ENCODE measurements around the gene ZNF710.

Gene ZNF710

DNA sequence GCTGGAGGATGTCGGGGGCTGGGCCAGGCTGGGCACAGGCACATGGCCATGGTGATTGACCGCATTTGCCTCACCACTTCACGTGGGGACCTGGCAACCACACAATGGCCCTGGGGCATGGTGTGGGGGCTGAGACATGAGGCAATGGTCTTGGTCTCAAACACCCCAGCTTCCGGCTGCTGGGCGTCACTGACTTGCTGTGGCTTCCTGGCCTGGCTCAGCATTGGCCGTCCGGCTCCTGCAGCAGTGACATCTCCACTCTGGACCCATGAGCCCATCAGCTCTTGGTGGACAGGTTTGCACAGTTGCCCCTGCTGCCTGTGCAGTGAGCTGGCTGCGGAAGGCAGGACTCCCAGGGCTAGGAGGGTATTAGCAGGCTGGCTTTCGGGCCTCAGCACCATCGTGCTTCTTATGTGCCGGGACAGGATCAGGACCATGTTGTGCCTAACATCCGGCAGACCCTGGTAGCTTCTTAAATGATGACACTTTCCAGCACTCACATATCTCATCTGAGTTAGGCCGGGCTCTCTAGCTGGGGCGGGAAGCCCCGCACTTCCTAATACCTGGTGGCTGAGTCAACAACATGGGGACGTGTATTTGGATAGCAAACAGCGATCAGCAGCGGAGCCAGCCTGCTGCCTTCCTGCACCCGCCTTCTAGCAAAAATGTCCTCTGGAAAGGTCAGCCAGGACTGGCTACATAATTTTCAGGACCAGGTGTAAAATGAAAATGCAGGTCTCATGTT is 34.1 kb downstream of the ZNF710 start:
- no peak overlapping the region for H3K4me3 ChIP-seq (ENCODE audit: low read depth, low read length)
- TF ChIP-seq CTCF (conservative IDR thresholded peaks at IDR 0.05; ENCODE audit: low read depth, low read length) = no peak
- DNase-seq (ENCODE audit: low read depth) = peak; percentile 70

GRCh38 chr15:90035840-90036230 is 34.7 kb downstream of the ZNF710 start:
- no peak for DNase-seq (ENCODE audit: low read depth)
- TF ChIP-seq CTCF (conservative IDR thresholded peaks at IDR 0.05; ENCODE audit: low read depth, low read length) = no peak
- no peak overlapping the region for H3K4me3 ChIP-seq (ENCODE audit: low read depth, low read length)

GRCh38 chr15:90036343-90036742 is 35.2 kb downstream of the ZNF710 start:
- no peak for TF ChIP-seq CTCF (conservative IDR thresholded peaks at IDR 0.05; ENCODE audit: low read depth, low read length)
- DNase-seq (ENCODE audit: low read depth) = no peak
- H3K4me3 ChIP-seq (ENCODE audit: low read depth, low read length) = no peak overlapping the region

DNA sequence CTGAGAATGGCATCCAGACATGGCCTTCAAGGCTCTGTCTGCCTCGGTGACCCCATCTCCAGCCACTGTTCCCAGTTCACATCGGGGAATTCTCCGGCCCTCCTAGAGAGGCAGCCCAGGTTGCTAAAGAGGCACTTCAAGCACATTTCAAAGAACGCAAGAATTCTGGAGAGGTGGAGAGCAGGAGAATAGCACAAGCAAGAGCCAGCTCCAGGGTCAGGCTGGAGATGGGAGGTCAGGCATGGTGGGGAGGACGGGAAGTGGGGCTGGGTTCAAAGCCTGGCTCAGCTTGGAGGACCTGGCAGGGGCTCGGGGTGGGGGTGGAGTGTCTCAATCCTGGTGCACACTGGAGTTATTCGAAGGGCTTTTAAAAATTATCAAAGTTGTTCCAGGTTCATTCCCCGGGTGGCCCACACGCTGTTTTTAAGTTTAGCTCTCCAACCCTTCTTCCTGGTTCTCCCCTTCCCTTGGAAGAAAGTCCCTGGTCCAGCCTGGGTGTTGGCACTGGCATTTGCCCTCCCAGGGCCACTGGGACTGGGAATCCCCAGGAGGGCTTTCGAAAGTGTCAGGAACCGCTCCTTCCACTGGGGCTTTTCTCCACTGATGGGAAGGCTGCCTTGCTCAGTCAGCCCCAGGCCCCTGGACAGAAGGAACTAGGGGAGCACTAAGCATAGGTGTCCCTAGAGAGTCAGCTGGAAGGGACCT is 35.8 kb downstream of the ZNF710 start:
- no peak overlapping the region for H3K4me3 ChIP-seq (ENCODE audit: low read depth, low read length)
- DNase-seq (ENCODE audit: low read depth) = peak; percentile 31
- TF ChIP-seq CTCF (conservative IDR thresholded peaks at IDR 0.05; ENCODE audit: low read depth, low read length) = no peak

GRCh38 chr15:90037511-90037860 is 36.4 kb downstream of the ZNF710 start:
- DNase-seq (ENCODE audit: low read depth) = peak; percentile 88
- H3K4me3 ChIP-seq (ENCODE audit: low read depth, low read length) = no peak overlapping the region
- no peak for TF ChIP-seq CTCF (conservative IDR thresholded peaks at IDR 0.05; ENCODE audit: low read depth, low read length)

GRCh38 chr15:90037961-90038631 is 37.0 kb downstream of the ZNF710 start:
- DNase-seq (ENCODE audit: low read depth) = peak; percentile 64
- TF ChIP-seq CTCF (conservative IDR thresholded peaks at IDR 0.05; ENCODE audit: low read depth, low read length) = no peak
- no peak overlapping the region for H3K4me3 ChIP-seq (ENCODE audit: low read depth, low read length)
